IMR-90 (cell line): ENCODE data around the gene PDZD8. TPM values are rescaled to one million over a fixed set of nuclear protein-coding genes. Genes with fewer than 3 reads are reported as not detected.

Experiments
- ATAC-seq: fragments of 200-7000 bp; cut with Tn5 transposase; 2 replicates; pipeline ENCODE4 v1.9.1; 2020; ENCODE audit warnings: low read depth, mild to moderate bottlenecking, moderate library complexity
- BruUV-seq: library from RNA; stranded (reverse); fragments of 400-500 nt; replicated peaks from 2 replicates; lab custom pipeline; 2021; lab: Mats Ljungman, UMichigan
- CTCF ChIA-PET: fragments of 300-600 bp; formaldehyde crosslinking; extraction: SDS; loops from one replicate; lab custom pipeline; 2021; ENCODE audit warnings: antibody characterized with exemption; lab: Yijun Ruan, JAX
- POLR2A ChIA-PET: fragments of 300-600 bp; sonication (Branson Sonifier 250); formaldehyde crosslinking; loops from one replicate; lab custom pipeline; 2022; ENCODE audit warnings: antibody characterized with exemption; ENCODE audit not compliant: unreplicated experiment; lab: Charles Lee
- DNase-seq: peaks from one replicate; pipeline ENCODE4 v3.0.0; 2013
- H2AFZ ChIP-seq: replicated peaks from 2 replicates; pipeline ENCODE3; 2013; ENCODE audit warnings: low read length, mild to moderate bottlenecking; ENCODE audit not compliant: poor library complexity
- H2AK5ac ChIP-seq: 2 replicates; pipeline ENCODE4 v1.6.1; 2013; ENCODE audit warnings: low read depth, low read length, inconsistent platforms
- H2AK9ac ChIP-seq: replicated peaks from 2 replicates; pipeline ENCODE3; 2013; ENCODE audit warnings: mild to moderate bottlenecking, low read depth, low read length, moderate library complexity; ENCODE audit not compliant: poor library complexity
- H2BK120ac ChIP-seq: 2 replicates; pipeline ENCODE4 v1.6.1; 2013; ENCODE audit warnings: low read depth, low read length, inconsistent platforms
- H2BK15ac ChIP-seq: 3 replicates; pipeline ENCODE4 v1.6.1; 2013; ENCODE audit warnings: low read depth, low read length, inconsistent platforms
- H2BK20ac ChIP-seq: 2 replicates; pipeline ENCODE4 v1.6.1; 2013; ENCODE audit warnings: low read depth, mild to moderate bottlenecking, inconsistent platforms, low read length, moderate library complexity
- H2BK5ac ChIP-seq: 2 replicates; pipeline ENCODE4 v1.6.1; 2013; ENCODE audit warnings: mild to moderate bottlenecking, low read depth, low read length, inconsistent platforms; ENCODE audit not compliant: poor library complexity, severe bottlenecking
- H3K14ac ChIP-seq: replicated peaks from 2 replicates; pipeline ENCODE4 v1.6.1; 2013; ENCODE audit warnings: low read depth, low read length, inconsistent platforms
- H3K18ac ChIP-seq: 2 replicates; pipeline ENCODE4 v1.6.1; 2013; ENCODE audit warnings: low read depth, low read length, control low read depth
- H3K23ac ChIP-seq: 2 replicates; pipeline ENCODE4 v1.6.1; 2013; ENCODE audit warnings: low read depth, low read length, inconsistent platforms
- H3K27ac ChIP-seq: 2 replicates; pipeline ENCODE4 v1.5.1; 2013; ENCODE audit warnings: mild to moderate bottlenecking, control low read depth, low read length; ENCODE audit not compliant: insufficient read depth
- H3K27me3 ChIP-seq: 2 replicates; pipeline ENCODE4 v1.6.1; 2013; ENCODE audit warnings: low read length; ENCODE audit not compliant: control insufficient read depth, insufficient read depth
- H3K36me3 ChIP-seq: 2 replicates; pipeline ENCODE4 v1.6.1; 2013; ENCODE audit warnings: low read length, mixed read lengths; ENCODE audit not compliant: control insufficient read depth, insufficient read depth
- H3K4ac ChIP-seq: 2 replicates; pipeline ENCODE4 v1.6.1; 2013; ENCODE audit warnings: low read depth, low read length, inconsistent platforms
- H3K4me1 ChIP-seq: 2 replicates; pipeline ENCODE4 v1.6.1; 2013; ENCODE audit warnings: low read length, mixed read lengths; ENCODE audit not compliant: control insufficient read depth, insufficient read depth
- H3K4me2 ChIP-seq: 2 replicates; pipeline ENCODE4 v1.6.1; 2013; ENCODE audit warnings: low read depth, mild to moderate bottlenecking, control low read depth, low read length, moderate library complexity
- H3K4me3 ChIP-seq: 2 replicates; pipeline ENCODE4 v1.5.1; 2013; ENCODE audit warnings: low read depth, mild to moderate bottlenecking, control low read depth, low read length, moderate library complexity; ENCODE audit not compliant: insufficient read depth
- H3K56ac ChIP-seq: 2 replicates; pipeline ENCODE4 v1.6.1; 2013; ENCODE audit warnings: low read length, inconsistent platforms; ENCODE audit not compliant: insufficient read depth; ENCODE audit errors: extremely low read depth
- H3K79me1 ChIP-seq, 2 experiments: 2 replicates each; pipeline ENCODE4 v1.6.1; 2013; ENCODE audit warnings: low read length in 2 of 2, inconsistent platforms in 1 of 2, low read depth in 1 of 2
- H3K9ac ChIP-seq: 2 replicates; pipeline ENCODE4 v1.6.1; 2013; ENCODE audit warnings: low read depth, low read length, control low read depth
- H3K9me1 ChIP-seq: 2 replicates; pipeline ENCODE4 v1.6.1; 2013; ENCODE audit warnings: low read length, inconsistent platforms; ENCODE audit not compliant: insufficient read depth
- H3K9me3 ChIP-seq: 2 replicates; pipeline ENCODE4 v1.6.1; 2013; ENCODE audit warnings: low read length; ENCODE audit not compliant: control insufficient read depth, insufficient read depth
- H4K20me1 ChIP-seq: 2 replicates; pipeline ENCODE4 v1.6.1; 2013; ENCODE audit warnings: low read length, inconsistent platforms; ENCODE audit not compliant: insufficient read depth
- H4K5ac ChIP-seq: 2 replicates; pipeline ENCODE4 v1.6.1; 2013; ENCODE audit warnings: mild to moderate bottlenecking, low read depth, low read length, control low read depth
- H4K8ac ChIP-seq, 2 experiments: 2 replicates each; pipeline ENCODE4 v1.6.1; 2013; ENCODE audit warnings: low read depth in 2 of 2, low read length in 2 of 2, control low read depth in 1 of 2, inconsistent platforms in 1 of 2
- H4K91ac ChIP-seq: 2 replicates; pipeline ENCODE4 v1.6.1; 2013; ENCODE audit warnings: low read depth, low read length, inconsistent platforms; ENCODE audit not compliant: insufficient read depth
- CEBPB ChIP-seq: IDR thresholded peaks from 2 replicates; pipeline ENCODE4 v1.6.1; 2012; ENCODE audit warnings: low read depth, low read length, improper control_type of control experiment
- NFE2L2 ChIP-seq: fragments of 150-350 bp; IDR thresholded peaks from 2 replicates; pipeline ENCODE4 v1.6.1; 2016; ENCODE audit warnings: low read depth, mild to moderate bottlenecking, low read length
- WGBS, 2 experiments: methylation state at CpG; one replicate each; pipeline versions ENCODE4 v1.1.5 to v1.1.7; 2013; ENCODE audit warnings: missing lambda C conversion rate in 2 of 2; ENCODE audit not compliant: insufficient read length in 1 of 2; ENCODE audit errors: extremely low coverage in 2 of 2; 5-methylcytosine and 5-hydroxymethylcytosine counted together
- dilution Hi-C: fragments of 300-500 bp; cut with HindIII; formaldehyde crosslinking; loops from one replicate; pipeline ENCODE4 v1.14.3; 2018; ENCODE audit warnings: low sequenced_read_pairs; ENCODE audit not compliant: unreplicated experiment
- in situ Hi-C: fragments of 300-500 bp; cut with MboI; formaldehyde crosslinking; loops from 3 replicates; pipeline ENCODE4 v1.14.3; 2019; ENCODE audit warnings: low sequenced_read_pairs, inconsistent platforms, mixed read lengths
- intact Hi-C: fragments of 100-400 bp; cut with micrococcal nuclease; formaldehyde crosslinking; loops from 2 replicates; pipeline ENCODE4 v1.10.0; 2022
- polyA plus RNA-seq, 3 experiments: library from polyadenylated mRNA; depleted of rRNA; stranded (reverse); fragments of >200 nt; gene quantifications; 2 replicates each; pipeline ENCODE4 v1.2.3, GENCODE V29; 2012; ENCODE audit warnings: low replicate concordance in 1 of 3
- total RNA-seq: library from RNA; depleted of rRNA; stranded (reverse); fragments of >200 nt; gene quantifications from 2 replicates; pipeline ENCODE4 v1.2.3, GENCODE V29; 2012

PDZD8 gene
- total and polyA plus RNA-seq, 2 of the 4 experiments (the other 2 are of a cell fraction) = 11.3 to 20.4 TPM

DNA sequence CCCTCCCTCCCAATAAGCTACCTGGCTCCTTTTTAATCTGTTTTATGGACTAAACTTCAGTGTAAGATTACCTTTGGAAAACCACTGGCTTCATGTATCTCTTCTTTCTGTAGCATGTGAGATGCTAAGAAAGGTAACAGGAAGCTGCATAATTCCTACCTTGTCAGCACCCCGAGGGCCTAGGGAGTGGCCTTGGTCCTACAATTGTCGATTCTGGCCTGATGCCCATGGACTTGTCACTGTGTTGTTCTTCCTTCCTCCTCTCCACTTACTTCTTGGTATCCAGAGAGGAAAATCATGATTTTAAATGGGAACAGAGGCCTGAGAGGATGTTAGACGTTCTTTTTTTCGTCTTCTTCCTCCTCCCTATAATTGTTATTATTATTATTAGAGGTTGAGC lies 42.9 kb upstream of the PDZD8 start:
- in situ Hi-C loops = no loop called here
- no peak for TF ChIP-seq NFE2L2
- no peak for TF ChIP-seq CEBPB
- no peak overlapping the region for H2BK5ac ChIP-seq
- no peaks in the 10 kb centered on the region for H3K4me1 ChIP-seq
- intact Hi-C loops = no loop called here
- no peak overlapping the region for H3K14ac ChIP-seq
- no peaks in the 10 kb centered on the region for H3K9me1 ChIP-seq
- BruUV-seq = no TSS peak
- no peak overlapping the region for H2BK120ac ChIP-seq
- H4K8ac ChIP-seq = no peak overlapping the region
- dilution Hi-C loops = no loop called here
- no peak overlapping the region for H2AK5ac ChIP-seq
- DNase-seq (no peak), ATAC-seq (no peak)
- no peak overlapping the region for H3K4me2 ChIP-seq
- H4K20me1 ChIP-seq = no peaks in the 10 kb centered on the region
- no peaks in the 10 kb centered on the region for H3K9me3 ChIP-seq
- ChIA-PET POLR2A (no interaction called here), CTCF (interaction anchor here (0.7 kb wide), 1 partner anchor 24 kb away, joined by 3 read pairs; no protein-coding TSS in a partner anchor)
- no peaks in the 10 kb centered on the region for H3K36me3 ChIP-seq
- no peak overlapping the region for H3K23ac ChIP-seq
- H3K4me3 ChIP-seq = no peak overlapping the region
- no peak overlapping the region for H2AFZ ChIP-seq
- no peak overlapping the region for H3K56ac ChIP-seq
- WGBS, 2 experiments = no CpG with 5 or more reads among the region's 4 CpGs
- no peak overlapping the region for H2AK9ac ChIP-seq
- no peak overlapping the region for H3K9ac ChIP-seq
- H3K27me3 ChIP-seq = no peaks in the 10 kb centered on the region
- no peak overlapping the region for H3K27ac ChIP-seq
- H2BK15ac ChIP-seq = no peak overlapping the region
- no peaks in the 10 kb centered on the region for H3K79me1 ChIP-seq
- no peak overlapping the region for H4K91ac ChIP-seq
- no peak overlapping the region for H3K4ac ChIP-seq
- H4K5ac ChIP-seq = no peak overlapping the region
- no peak overlapping the region for H2BK20ac ChIP-seq
- H3K18ac ChIP-seq = no peak overlapping the region
